GM19468 (cell line): ENCODE results near the gene THRSP.
"Not testable (repeated sequence)": the region's sequence is repeated elsewhere in the genome, so short reads cannot be mapped to it uniquely, and the experiment has no call there.

Experiments used
- ATAC-seq: cut with Tn5 transposase; IDR thresholded peaks from one replicate; pipeline ENCODE4 v1.9.1; 2021; ENCODE audit warnings: mild to moderate bottlenecking, moderate library complexity, moderate number of reproducible peaks; ENCODE audit not compliant: unreplicated experiment; ENCODE audit errors: extremely low read depth

The THRSP gene

DNA sequence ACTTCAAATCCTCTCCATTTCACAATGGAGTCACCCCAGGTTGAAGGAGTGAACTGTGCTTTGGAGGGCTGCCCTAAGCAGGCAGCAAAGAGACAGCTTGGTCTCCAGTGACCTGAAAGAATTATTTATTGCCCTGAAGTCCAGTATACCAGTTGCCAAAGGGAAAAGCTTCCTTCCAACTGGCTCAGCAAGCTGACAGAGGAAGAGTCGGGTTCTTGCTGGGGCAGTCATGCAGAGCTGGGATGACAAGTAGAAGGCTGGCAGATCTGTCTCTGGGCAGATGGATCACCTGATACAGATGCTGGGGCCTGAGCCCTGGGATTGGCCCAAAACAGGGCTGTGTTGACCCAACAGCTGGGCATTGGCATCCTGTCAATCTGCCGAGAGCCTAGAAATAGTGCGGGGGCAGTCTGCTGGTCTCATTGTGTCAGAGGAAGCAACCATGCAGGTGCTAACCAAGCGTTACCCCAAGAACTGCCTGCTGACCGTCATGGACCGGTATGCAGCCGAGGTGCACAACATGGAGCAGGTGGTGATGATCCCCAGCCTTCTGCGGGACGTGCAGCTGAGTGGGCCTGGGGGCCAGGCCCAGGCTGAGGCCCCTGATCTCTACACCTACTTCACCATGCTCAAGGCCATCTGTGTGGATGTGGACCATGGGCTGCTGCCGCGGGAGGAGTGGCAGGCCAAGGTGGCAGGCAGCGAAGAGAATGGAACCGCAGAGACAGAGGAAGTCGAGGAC, at the start of gene THRSP:
TSS of gene THRSP (plus strand) at position 422 of the 742 bp plus-strand sequence. CDS start at position 443, 21 bp downstream.
- no peak for ATAC-seq

DNA sequence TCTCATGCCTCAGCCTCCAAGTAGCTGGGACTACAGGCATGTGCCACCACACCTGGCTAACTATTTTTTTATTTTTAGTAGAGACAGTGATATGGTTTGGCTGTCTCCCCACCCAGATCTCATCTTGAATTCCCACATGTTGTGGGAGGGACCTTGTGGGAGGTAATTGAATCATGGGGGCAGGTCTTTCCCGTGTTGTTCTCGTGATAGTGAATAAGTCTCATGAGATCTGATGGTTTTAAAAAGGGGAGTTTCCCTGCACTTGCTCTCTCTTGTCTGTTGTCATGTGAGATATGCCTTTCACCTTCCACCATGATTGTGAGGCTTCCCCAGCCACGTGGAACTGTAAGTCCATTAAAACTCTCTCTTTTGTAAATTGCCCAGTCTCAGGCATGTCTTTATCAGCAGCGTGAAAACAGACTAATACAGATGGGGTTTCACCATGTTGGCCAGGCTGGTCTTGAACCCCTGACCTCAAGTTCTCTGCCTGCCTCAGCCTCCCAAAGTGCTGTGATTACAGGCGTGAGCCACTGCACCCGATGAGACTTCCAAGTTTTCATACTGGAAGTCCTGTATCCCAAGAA, 48.6 kb upstream of the THRSP start:
- not testable (repeated sequence) for ATAC-seq

GRCh38 chr11:78015878-78016277, 47.8 kb upstream of the THRSP start:
- no peak for ATAC-seq

- ATAC-seq, result no peak
These were observed 43.9 kb upstream of the THRSP start for GRCh38 chr11:78019808-78020207.

DNA sequence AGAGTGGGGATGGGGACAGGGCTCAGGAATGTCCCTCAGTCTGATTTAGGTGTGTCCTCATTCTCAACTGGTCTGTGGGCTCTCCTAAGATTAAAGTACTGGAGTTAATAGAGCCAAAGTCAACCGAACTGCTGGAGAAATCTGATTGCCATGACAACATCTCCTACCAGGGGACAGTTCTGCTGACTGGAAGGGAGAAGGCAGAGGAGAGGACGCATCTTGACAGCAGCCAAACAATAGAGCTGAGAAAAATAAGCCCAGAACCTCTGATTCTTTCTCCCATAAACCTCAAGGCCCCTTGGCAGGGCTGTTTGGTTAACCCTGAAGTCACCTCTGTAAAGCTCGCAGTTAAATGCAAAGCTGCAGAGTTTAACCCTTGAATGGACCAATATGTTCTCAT, 43.4 kb upstream of the THRSP start:
- ATAC-seq, result no peak

DNA sequence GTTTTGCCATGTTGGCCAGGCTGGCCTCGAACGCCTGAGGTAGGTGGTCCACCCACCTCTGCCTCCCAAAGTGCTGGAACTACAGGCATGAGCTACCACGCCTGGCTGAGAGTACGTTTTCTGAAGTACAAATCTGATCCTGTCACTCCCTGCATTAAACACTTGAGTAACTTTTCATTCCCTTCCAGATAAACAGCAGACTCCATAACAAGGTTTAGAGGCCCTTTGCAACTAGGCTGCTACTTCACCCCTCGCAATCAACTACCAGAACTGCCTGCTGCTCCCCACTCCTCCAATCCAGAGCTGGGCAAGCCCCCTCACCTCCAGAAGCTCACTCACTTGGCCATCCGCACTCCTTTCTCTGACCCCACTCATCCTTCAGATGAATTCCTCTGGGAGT, 42.0 kb upstream of the THRSP start:
- no peak for ATAC-seq

DNA sequence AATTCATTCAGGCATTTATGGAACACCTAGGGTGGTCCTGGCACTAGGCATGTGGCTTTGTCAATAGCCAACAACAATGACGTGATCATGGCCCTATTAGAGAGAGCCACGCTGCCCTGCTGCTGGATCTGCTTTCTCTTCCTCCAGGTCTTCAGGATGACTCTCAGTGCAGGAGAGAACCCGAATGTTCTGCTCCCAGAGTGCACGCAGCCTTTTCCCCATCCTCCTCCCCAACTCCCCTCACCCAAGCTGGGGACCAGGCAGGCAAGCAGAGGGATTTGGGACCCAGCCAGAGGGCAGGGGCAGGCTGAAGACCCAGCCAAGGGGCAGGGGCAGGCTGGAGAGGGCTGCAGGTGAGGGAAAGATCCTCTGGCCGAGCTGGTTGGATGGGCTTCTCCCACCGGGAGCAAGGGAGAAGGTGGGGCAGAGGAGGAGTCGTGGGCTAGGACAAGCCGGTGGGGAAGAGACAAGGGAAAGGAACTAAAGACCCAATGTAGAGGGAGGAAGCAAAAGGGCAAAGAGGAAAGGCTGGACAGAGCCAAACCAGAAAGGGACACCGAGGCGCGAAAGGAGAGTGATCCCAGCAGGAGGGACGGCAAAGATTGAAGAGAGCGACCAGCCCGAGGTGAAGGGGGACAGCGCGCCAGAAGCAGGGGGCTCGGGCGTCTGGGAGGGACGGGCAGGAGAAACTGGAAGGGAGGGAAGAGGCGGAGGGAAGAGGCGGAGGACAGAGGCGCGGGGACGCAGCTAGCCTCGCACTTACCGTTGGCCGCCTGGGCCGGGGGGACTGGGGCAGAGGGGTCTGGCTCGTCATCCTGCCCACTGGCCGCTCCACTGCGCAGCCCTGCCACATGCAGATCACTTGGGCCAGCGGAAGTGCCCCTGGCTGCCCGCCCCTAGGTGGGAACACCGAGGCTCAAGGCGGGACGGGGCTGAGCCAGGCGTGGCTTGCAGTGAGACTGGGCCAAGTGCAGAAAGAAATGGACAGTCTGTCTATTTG, 41.0 kb upstream of the THRSP start, which contains the start of gene KCTD14:
TSS of gene KCTD14 (minus strand) at position 880 of the 1,000 bp plus-strand sequence. CDS start at position 853, 27 bp downstream.
- no peak for ATAC-seq

DNA sequence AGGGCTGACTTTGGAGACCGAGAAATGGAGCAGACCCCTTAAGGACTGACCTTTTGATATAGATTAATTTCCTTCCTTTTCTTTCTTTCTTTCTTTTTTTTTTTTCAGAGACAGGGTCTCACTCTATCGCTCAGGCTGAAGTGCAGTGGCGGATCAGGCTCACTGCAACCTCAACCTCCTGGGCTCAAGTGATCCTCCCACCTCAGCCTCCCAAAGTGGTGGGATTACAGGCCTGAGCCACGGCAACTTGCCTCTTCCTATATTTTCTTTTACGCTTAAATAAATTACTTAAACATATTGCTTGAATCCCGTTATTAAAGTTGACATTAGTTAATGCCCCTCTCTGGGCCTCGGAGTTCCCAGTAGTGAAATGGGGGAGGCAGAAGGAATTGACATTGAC, 40.2 kb upstream of the THRSP start:
- ATAC-seq, result no peak

DNA sequence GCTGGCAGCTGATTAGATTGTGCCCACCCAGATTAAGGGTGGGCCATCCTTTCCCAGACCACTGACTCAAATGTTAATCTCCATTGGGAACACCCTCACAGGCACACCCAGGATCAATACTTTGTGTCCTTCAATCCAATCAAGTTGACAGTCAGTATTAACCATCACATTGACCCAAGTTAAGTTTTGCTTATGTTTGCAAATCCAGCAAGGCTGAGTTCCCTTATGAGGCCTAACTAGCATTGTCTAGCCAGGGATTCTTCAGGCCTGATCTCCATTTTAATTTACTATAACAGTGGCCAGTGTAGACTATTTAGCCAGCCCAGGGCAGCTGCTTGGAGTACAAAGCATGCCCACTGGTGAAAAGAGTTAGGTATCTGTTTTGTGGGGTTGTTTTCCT, 38.3 kb upstream of the THRSP start:
- ATAC-seq, result no peak

- ATAC-seq, result no peak
These were observed 35.9 kb upstream of the THRSP start for GRCh38 chr11:78027759-78028158.

GRCh38 chr11:78028423-78028822, 35.2 kb upstream of the THRSP start:
- ATAC-seq, result not testable (repeated sequence)

DNA sequence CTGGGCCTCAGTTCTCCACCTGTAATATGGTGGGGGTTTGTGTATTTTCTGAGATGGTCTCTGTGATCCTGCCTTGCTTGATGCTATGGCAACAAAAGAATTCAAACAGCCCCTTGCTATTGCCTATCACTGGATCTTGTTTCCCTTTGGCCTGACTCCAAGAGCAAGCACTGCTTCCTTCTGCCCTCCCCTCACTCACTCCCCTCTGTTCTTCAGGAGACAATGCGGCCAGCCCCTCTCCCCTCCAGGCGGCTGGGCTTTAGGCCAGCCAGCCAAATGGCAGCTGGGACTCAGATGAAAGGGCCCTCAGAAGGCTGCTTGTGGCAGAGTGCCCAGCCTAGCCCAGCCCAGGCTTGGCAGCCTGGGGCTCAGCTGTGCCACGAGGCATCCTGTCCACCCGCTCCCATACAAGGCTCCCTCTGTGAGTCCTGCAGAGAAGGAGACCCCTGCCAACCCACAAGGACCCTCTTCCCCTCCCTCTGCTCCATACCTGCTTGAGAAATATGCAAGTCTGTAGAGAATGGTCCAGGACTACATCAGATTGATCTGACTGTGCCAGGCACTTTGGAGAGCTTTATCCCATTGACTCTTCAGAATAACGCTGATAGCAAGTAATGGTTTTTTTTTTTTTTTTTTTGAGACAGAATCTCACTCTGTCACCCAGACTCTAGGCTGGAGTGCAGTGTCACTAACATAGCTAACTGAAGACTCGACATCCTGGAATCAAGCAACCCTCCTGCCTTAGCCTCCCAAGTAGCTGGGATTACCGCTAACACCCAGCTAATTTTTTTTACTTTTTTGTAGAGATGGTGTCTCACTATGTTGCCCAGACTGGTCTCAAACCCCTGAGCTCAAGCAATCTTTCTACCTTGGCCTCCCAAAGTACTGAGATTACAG, 33.0 kb upstream of the THRSP start:
- no peak for ATAC-seq

GRCh38 chr11:78031629-78032028, 32.0 kb upstream of the THRSP start:
- no peak for ATAC-seq

GRCh38 chr11:78032090-78032489, 31.6 kb upstream of the THRSP start:
- ATAC-seq, result no peak

DNA sequence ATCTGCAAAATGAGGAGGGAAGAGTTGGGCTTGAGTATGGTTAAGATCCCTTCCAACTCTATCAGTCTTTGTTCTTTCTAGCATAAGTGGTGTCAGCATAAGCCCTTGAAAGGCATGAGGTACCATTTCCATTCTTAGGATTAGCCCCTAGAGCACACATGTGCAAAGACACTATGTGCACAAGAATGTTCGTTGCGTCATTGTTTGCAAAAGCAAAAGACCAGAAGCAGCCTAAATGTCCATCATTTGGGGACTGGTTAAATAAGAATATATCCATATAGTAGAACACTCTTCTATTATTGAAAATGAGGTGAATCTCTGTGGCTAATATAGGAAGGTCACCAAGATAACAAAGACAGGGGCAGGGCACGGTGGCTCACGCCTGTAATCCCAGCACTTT, 30.6 kb upstream of the THRSP start:
- ATAC-seq, result no peak

DNA sequence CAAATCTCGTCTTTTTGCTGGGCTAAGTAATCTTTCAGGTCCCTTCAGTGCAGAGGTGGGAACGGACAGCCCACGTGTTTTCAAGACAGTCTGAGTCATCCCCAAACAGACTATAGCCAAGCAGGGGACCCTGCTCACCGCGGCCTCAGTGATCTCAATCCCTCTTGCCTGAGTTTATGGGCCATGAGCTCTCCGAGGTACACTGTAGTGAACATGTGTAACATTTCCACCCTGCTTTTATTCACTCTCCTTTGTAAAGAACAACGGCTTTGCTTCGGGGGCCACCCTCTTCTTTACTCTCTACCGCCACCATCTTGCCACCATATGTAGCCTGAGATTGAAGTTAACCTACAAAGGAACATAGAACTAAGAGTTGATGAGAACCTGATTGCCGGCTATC, 29.0 kb upstream of the THRSP start:
- ATAC-seq, result no peak

- ATAC-seq, result no peak
These were observed 27.3 kb upstream of the THRSP start for GRCh38 chr11:78036313-78036712.

DNA sequence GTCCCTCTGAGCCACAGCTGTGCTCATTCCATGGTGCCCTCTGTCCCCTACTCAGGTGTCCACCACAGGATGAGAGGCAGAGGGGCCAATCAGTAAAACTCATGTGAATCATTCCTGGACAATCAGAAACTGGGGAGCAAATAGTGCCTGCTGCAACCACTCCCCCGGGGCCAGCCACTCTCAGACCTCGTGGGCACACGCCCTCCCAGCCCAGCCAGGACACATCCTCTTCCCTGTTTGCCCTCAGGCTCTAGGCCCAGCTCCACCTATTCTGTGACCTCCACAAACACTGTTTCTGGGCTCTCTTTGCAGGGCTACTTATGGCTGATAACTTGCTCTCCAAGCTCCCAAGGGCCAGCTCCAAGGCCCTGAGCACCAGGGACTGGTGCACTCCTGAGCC, 26.6 kb upstream of the THRSP start:
- ATAC-seq, result no peak

GRCh38 chr11:78037825-78038620, 25.6 kb upstream of the THRSP start:
- no peak for ATAC-seq
